Naive thymus-derived CD8-positive, alpha-beta T cell (primary cell): ENCODE data around the gene PRRG4. TPM values are rescaled to one million over a fixed set of nuclear protein-coding genes. Genes with fewer than 3 reads are reported as not detected.
"Not testable (repeated sequence)": the region's sequence is repeated elsewhere in the genome, so short reads cannot be mapped to it uniquely, and the experiment has no call there.

Experiments used
- ATAC-seq, 2 donors: fragments of 150-1000 bp; cut with Tn5 transposase in 1 of 2; sonication (Bioruptor Pico), chemical (Tn5 transposase) in 1 of 2; 1 replicate in 1 of 2; 2 replicates in 1 of 2; pipeline ENCODE4 v1.10.0; 2021; ENCODE audit warnings: mild to moderate bottlenecking in 2 of 2, moderate library complexity in 2 of 2
- POLR2A ChIA-PET: fragments of 350-600 bp; sonication (Branson Sonifier 250); formaldehyde crosslinking; loops from one replicate; lab custom pipeline; 2021; ENCODE audit warnings: antibody characterized with exemption; lab: Charles Lee
- DNase-seq, 10 donors: peaks; one replicate each; pipeline versions ENCODE4 v3.0.0 to v3.0.0-alpha.2; 2020 to 2022
- H3K27ac Mint-ChIP-seq, 10 donors: one replicate each; pipeline ENCODE4 v1.8.0; 2020 to 2022; ENCODE audit warnings: mild to moderate bottlenecking in 10 of 10, mixed read lengths in 10 of 10, moderate library complexity in 4 of 10, inconsistent platforms in 1 of 10
- H3K27me3 Mint-ChIP-seq, 5 donors: one replicate each; pipeline ENCODE4 v1.8.0; 2021 to 2022; ENCODE audit warnings: mixed read lengths in 5 of 5
- H3K36me3 Mint-ChIP-seq, 3 donors: one replicate each; pipeline ENCODE4 v1.8.0; 2020 to 2022; ENCODE audit warnings: mixed read lengths in 3 of 3, mild to moderate bottlenecking in 2 of 3, inconsistent platforms in 1 of 3
- H3K4me1 Mint-ChIP-seq, 4 donors: one replicate each; pipeline ENCODE4 v1.8.0; 2021 to 2022; ENCODE audit warnings: mixed read lengths in 4 of 4
- H3K4me3 Mint-ChIP-seq, 10 donors: one replicate each; pipeline ENCODE4 v1.8.0; 2020 to 2022; ENCODE audit warnings: mild to moderate bottlenecking in 10 of 10, mixed read lengths in 10 of 10, moderate library complexity in 6 of 10, inconsistent platforms in 1 of 10
- H3K9me3 Mint-ChIP-seq, 9 donors: one replicate each; pipeline ENCODE4 v1.8.0; 2020 to 2022; ENCODE audit warnings: mixed read lengths in 9 of 9, mild to moderate bottlenecking in 3 of 9, inconsistent platforms in 1 of 9, moderate library complexity in 1 of 9
- polyA plus RNA-seq, 3 donors: library from polyadenylated mRNA; unstranded; fragments of 300-500 nt; fragmentation: Illumina TruSeq; gene quantifications; one replicate each; pipeline ENCODE4 v1.2.3, GENCODE V29; 2021
- total RNA-seq, 8 experiments: library from RNA in 2 of 8; stranded (reverse) in 2 of 8; gene quantifications; one replicate each; pipeline ENCODE4 v1.2.3 and lab custom pipeline; 2021 to 2026

PRRG4 gene
- total RNA-seq (not detected), polyA plus RNA-seq (not detected), total RNA-seq (lab: John Stamatoyannopoulos, UW) (0 to 0.76 (median 0.16) reads per million in 6 experiments)

GRCh38 chr11:32829680-32830412 lies at the start of gene PRRG4:
TSS of gene PRRG4 (plus strand) at chr11:32829927. CDS start at chr11:32830530, 603 bp downstream.
- ATAC-seq (peak in 1 of 2 donors; percentile 57), DNase-seq (peak in 2 of 10 donors; percentile 7)
- peaks cover 19 to 59% (median 33%) of the 10 kb centered on the region in 5 donors for H3K27me3 Mint-ChIP-seq
- H3K36me3 Mint-ChIP-seq, result no peaks in the 10 kb centered on the region
- peaks cover 4 to 18% (median 11%) of the 10 kb centered on the region in 4 donors for H3K4me1 Mint-ChIP-seq
- H3K4me3 Mint-ChIP-seq, result peak within 1 kb of the TSS; percentile 57 to 90 (median 84)
- H3K9me3 Mint-ChIP-seq, result no peaks in the 10 kb centered on the region
- H3K27ac Mint-ChIP-seq, result no peak within 1 kb of the TSS
- POLR2A ChIA-PET, result no interaction called here

DNA sequence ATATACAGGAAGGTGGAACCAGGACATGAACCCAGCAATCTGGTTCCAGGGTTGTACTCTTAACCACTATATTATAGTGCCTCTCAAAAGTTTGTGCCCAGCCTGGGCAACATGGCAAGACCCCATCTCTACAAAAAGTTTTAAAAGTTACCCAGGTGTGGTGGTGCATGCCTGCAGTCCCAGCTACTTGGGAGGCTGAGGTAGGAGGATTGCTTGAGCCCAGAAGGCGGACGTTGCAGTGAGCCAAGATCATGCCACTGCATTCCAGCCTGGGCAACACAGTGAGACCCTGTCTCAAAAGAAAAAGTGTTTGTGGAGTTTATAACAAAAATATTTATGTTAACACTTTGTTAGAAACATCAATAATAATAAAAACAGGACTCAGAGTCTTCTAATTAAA lies 48.9 kb upstream of the PRRG4 start:
- H3K27ac Mint-ChIP-seq, H3K4me3 Mint-ChIP-seq, H3K27me3 Mint-ChIP-seq, ATAC-seq, DNase-seq, H3K9me3 Mint-ChIP-seq, H3K36me3 Mint-ChIP-seq, POLR2A ChIA-PET: not testable (repeated sequence)
- H3K4me1 Mint-ChIP-seq, result peaks cover 7 to 16% (median 8%) of the 10 kb centered on the region in 4 donors

GRCh38 chr11:32781721-32782120 lies 48.0 kb upstream of the PRRG4 start:
- Mint-ChIP-seq H3K27ac (peak overlapping the region in 1 of 10 donors; percentile 21), H3K4me1 (peaks cover 0 to 8% (median under 1%) of the 10 kb centered on the region in 4 donors), H3K9me3 (no peaks in the 10 kb centered on the region), H3K27me3 (peaks cover 0 to 2% (median 0%) of the 10 kb centered on the region in 5 donors), H3K36me3 (no peaks in the 10 kb centered on the region), H3K4me3 (no peak overlapping the region)
- DNase-seq, result no peak
- ATAC-seq, result no peak
- POLR2A ChIA-PET, result no interaction called here

GRCh38 chr11:32785262-32785661 lies 44.5 kb upstream of the PRRG4 start:
- no peaks in the 10 kb centered on the region for H3K4me1 Mint-ChIP-seq
- peaks cover 0 to 5% (median 2%) of the 10 kb centered on the region in 5 donors for H3K27me3 Mint-ChIP-seq
- H3K27ac Mint-ChIP-seq, result no peak overlapping the region
- H3K4me3 Mint-ChIP-seq, result no peak overlapping the region
- H3K36me3 Mint-ChIP-seq, result no peaks in the 10 kb centered on the region
- DNase-seq, result no peak
- H3K9me3 Mint-ChIP-seq, result no peaks in the 10 kb centered on the region
- no peak for ATAC-seq
- POLR2A ChIA-PET, result no interaction called here

DNA sequence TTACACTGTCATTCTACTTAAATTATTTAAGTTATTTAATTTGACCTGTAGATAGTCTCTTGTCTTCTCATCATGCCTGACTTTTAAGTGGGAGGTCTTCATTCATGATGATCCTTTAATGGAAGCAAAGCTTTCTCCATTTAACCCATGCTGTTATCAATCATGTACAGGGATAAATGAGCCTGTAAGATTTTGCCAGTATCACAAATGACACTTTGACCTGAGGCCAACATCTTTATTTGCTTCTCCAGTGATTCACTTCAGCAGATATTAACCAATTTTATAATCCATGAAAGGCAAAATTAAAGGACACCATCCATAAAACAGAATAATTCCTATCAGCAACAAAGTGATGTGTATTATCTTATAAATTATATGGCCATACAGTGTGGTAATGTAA lies 42.9 kb upstream of the PRRG4 start:
- no peaks in the 10 kb centered on the region for H3K9me3 Mint-ChIP-seq
- no peaks in the 10 kb centered on the region for H3K36me3 Mint-ChIP-seq
- H3K4me1 Mint-ChIP-seq, result no peaks in the 10 kb centered on the region
- H3K4me3 Mint-ChIP-seq, result no peak overlapping the region
- POLR2A ChIA-PET, result no interaction called here
- H3K27me3 Mint-ChIP-seq, result peaks cover 0 to 5% (median 3%) of the 10 kb centered on the region in 5 donors
- ATAC-seq (no peak), DNase-seq (no peak)
- H3K27ac Mint-ChIP-seq, result peak overlapping the region in 1 of 10 donors; percentile 0

DNA sequence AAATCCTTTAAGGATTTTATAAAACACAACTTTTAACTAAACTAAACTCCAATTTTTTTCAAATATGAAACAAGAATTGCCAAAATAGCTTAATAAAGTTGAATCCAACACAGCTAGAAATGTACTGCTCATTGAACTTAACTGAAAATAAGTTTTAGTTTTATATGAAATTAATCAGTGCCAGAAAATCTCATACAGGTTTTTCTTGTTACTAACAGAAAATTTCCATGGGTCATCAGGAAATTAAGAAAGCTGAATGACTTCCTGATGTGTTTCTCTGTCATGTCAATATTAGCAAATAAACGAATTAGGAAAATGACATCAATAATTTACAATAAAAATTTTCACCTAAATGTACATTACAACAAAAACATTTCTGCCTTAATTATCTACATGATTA lies 38.8 kb upstream of the PRRG4 start:
- ATAC-seq (no peak), DNase-seq (no peak)
- peaks cover 0 to 9% (median 3%) of the 10 kb centered on the region in 5 donors for H3K27me3 Mint-ChIP-seq
- no peaks in the 10 kb centered on the region for H3K36me3 Mint-ChIP-seq
- no peaks in the 10 kb centered on the region for H3K9me3 Mint-ChIP-seq
- POLR2A ChIA-PET, result no interaction called here
- peaks cover 0 to 8% (median 0%) of the 10 kb centered on the region in 4 donors for H3K4me1 Mint-ChIP-seq
- H3K4me3 Mint-ChIP-seq, result no peak overlapping the region
- H3K27ac Mint-ChIP-seq, result no peak overlapping the region

DNA sequence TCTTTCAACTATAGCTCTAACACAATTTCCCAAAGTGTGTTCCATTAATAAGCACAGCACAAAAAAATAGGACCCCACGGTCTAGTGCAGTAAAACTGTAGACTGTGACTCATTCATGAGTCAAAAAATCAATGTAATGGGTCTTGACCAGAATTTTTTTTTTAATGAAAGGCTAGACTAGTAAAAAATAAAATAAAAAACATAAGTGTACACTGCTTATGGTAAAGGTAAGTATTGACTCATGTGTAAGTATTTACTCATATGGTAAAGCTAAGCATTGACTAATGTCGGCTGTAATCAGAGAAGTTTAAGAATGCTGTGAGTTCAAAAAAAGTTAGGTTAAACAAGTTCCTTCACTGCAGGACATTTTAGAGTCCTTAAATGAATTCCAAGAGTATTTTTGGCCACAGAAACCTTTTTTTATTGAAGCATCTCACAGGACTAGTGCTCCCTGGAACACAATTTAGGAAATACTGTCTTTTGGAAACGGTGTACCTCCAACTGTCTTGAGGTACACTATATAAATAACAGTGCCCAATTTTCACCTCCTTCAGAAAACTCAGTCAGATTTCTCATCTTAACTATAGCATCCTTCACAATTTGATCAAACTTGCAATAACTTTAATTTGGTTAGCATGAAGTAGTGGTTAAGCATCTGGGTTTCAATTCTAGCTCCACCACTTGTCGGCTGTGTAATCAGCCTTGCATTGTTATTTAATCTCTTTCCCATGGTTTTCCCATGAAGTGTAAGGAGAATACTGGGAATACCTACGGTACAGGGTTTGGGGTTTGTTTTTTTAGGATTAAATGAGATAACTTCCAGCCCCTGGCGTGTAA lies 37.4 kb upstream of the PRRG4 start:
- H3K9me3 Mint-ChIP-seq, result no peaks in the 10 kb centered on the region
- no peaks in the 10 kb centered on the region for H3K36me3 Mint-ChIP-seq
- H3K4me3 Mint-ChIP-seq, result peak overlapping the region in 4 of 10 donors; percentile 24 to 66 (median 50)
- DNase-seq (no peak), ATAC-seq (no peak)
- H3K27ac Mint-ChIP-seq, result no peak overlapping the region
- POLR2A ChIA-PET, result no interaction called here
- H3K27me3 Mint-ChIP-seq, result peaks cover 0 to 9% (median 3%) of the 10 kb centered on the region in 5 donors
- H3K4me1 Mint-ChIP-seq, result peaks cover 0 to 8% (median 0%) of the 10 kb centered on the region in 4 donors

DNA sequence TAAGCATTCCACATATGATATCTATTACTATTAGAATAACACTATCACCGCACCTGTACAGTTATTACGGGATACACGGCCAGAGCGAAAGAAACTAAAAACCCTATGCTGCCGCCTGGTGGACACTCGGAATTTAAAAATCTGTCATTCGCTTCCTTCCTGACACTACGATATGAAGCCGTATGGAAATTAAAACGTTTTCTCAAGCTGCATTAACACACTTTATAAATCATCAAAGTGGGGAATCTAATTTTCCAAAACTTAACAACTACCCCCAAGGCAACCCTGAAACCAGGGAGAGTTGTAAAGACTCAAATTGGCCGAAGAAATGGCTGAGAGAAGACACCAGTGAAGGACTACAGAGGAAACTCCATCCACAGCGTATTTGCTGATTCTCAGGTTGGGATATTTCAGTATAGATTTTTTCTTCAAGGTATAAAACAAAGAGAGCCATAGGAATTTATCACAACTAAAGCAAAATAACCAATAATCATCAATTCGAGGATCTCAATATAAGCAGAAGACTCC lies 36.7 kb upstream of the PRRG4 start:
- ATAC-seq (peak; percentile 59 to 75), DNase-seq (peak; percentile 10 to 75 (median 50))
- H3K36me3 Mint-ChIP-seq, result no peaks in the 10 kb centered on the region
- POLR2A ChIA-PET, result no interaction called here
- H3K9me3 Mint-ChIP-seq, result no peaks in the 10 kb centered on the region
- H3K4me1 Mint-ChIP-seq, result peaks cover 0 to 8% (median 0%) of the 10 kb centered on the region in 4 donors
- peaks cover 0 to 9% (median 3%) of the 10 kb centered on the region in 5 donors for H3K27me3 Mint-ChIP-seq
- no peak overlapping the region for H3K27ac Mint-ChIP-seq
- peak overlapping the region in 9 of 10 donors; percentile 18 to 66 (median 39) for H3K4me3 Mint-ChIP-seq

DNA sequence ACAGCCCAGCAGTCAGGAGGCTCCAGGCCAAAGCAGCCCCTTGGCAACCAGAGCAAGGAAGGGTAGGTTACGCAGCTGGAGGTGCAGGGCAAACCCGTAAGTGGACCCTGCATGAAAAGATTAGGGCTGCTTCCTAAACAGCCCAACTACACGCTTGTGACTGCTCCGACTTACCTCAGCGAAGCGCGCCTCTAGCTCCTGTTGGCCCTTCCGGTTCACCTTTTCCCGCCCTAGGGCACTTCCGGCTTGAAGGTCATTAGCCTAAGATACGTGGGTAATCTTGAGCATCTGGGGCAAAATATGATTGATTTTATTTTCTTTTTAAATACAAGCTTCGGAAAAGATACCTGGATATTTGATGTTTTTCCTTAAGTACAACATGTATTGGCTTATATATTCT lies 35.3 kb upstream of the PRRG4 start, which contains the start of gene CCDC73:
Gene CCDC73 (minus strand): TSS at position 224 of the 400 bp plus-strand sequence. CDS start 34,419 bp downstream, outside the sequence.
- H3K27me3 Mint-ChIP-seq, result peaks cover 0 to 9% (median 3%) of the 10 kb centered on the region in 5 donors
- H3K4me1 Mint-ChIP-seq, result peaks cover 0 to 8% (median 0%) of the 10 kb centered on the region in 4 donors
- POLR2A ChIA-PET, result no interaction called here
- no peak within 1 kb of the TSS for H3K4me3 Mint-ChIP-seq
- no peaks in the 10 kb centered on the region for H3K9me3 Mint-ChIP-seq
- no peaks in the 10 kb centered on the region for H3K36me3 Mint-ChIP-seq
- ATAC-seq (no peak), DNase-seq (no peak)
- no peak within 1 kb of the TSS for H3K27ac Mint-ChIP-seq

GRCh38 chr11:32796425-32796824 lies 33.3 kb upstream of the PRRG4 start:
- no peak overlapping the region for H3K27ac Mint-ChIP-seq
- peaks cover 0 to 8% (median 0%) of the 10 kb centered on the region in 4 donors for H3K4me1 Mint-ChIP-seq
- peaks cover 0 to 9% (median 2%) of the 10 kb centered on the region in 5 donors for H3K27me3 Mint-ChIP-seq
- H3K9me3 Mint-ChIP-seq, result no peaks in the 10 kb centered on the region
- POLR2A ChIA-PET, result no interaction called here
- ATAC-seq (no peak), DNase-seq (no peak)
- H3K4me3 Mint-ChIP-seq, result no peak overlapping the region
- no peaks in the 10 kb centered on the region for H3K36me3 Mint-ChIP-seq

GRCh38 chr11:32809313-32809712 lies 20.4 kb upstream of the PRRG4 start:
- Mint-ChIP-seq H3K36me3 (no peaks in the 10 kb centered on the region), H3K4me1 (no peaks in the 10 kb centered on the region), H3K4me3 (no peak overlapping the region), H3K27me3 (peaks cover 0 to 2% (median 0%) of the 10 kb centered on the region in 5 donors), H3K27ac (no peak overlapping the region), H3K9me3 (no peaks in the 10 kb centered on the region)
- POLR2A ChIA-PET, result no interaction called here
- ATAC-seq (peak; percentile 42 to 54), DNase-seq (peak in 5 of 10 donors; percentile 8 to 18 (median 11))

DNA sequence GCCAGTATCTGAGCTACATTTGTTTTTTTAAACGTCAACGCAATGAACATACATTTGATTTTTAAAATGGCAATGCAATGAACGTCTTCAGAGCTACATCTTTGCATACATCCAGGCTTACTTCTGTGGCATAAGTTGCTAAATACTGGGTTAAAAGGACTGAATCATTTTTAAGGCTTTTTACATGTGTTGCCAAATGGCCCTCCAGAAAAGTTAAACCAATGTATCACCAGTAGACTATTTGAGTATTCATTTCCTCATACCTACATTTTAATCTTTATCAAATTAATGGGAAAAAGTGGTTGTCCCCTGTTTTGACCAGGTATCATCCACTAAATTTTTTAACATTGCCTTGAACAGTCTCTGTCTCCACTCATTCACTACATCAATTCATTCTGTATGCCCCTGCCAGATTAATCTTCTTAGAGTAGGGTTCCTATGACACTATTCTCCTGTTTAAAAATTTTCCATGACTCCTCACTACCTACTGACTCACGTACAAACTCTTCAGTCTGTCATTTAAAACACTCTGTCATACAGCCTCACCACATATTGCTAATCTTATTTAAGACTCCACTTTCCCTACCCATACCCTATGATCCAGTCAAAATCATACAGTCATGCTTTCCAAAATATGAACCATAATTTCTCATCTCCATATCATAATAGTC lies 12.4 kb upstream of the PRRG4 start:
- no peak for ATAC-seq
- no peak overlapping the region for H3K27ac Mint-ChIP-seq
- DNase-seq, result no peak
- H3K9me3 Mint-ChIP-seq, result no peaks in the 10 kb centered on the region
- no peak overlapping the region for H3K4me3 Mint-ChIP-seq
- no peaks in the 10 kb centered on the region for H3K36me3 Mint-ChIP-seq
- POLR2A ChIA-PET, result no interaction called here
- peaks cover 0 to 5% (median 2%) of the 10 kb centered on the region in 5 donors for H3K27me3 Mint-ChIP-seq
- H3K4me1 Mint-ChIP-seq, result peaks cover 0 to 4% (median 1%) of the 10 kb centered on the region in 4 donors
